Stimulated activated naive B cell treated with anti-CD40 and anti-IgM and Interleukin-4, amounts not matched to agents 10 μg/mL and 1 μg/mL and 100 μg/mL, for 72 hours (primary cell): Measurements from ENCODE around the gene MFSD1.
A peak's percentile ranks its signal among the peaks of the same experiment; 100 is the strongest.

Source experiments
- ATAC-seq, 2 donors: fragments of 150-1000 bp; cut with Tn5 transposase; replicated peaks; 2 replicates each; pipeline ENCODE4 v1.10.0; 2021; ENCODE audit warnings: moderate library complexity in 1 of 2
- DNase-seq: peaks from one replicate; pipeline ENCODE4 v3.0.0; 2021
- H3K27ac Mint-ChIP-seq: one replicate; pipeline ENCODE4 v1.8.0; 2022; ENCODE audit warnings: mild to moderate bottlenecking, mixed read lengths
- H3K27me3 Mint-ChIP-seq, 2 donors: one replicate each; pipeline ENCODE4 v1.8.0; 2022; ENCODE audit warnings: mixed read lengths in 2 of 2
- H3K36me3 Mint-ChIP-seq, 2 donors: one replicate each; pipeline ENCODE4 v1.8.0; 2022; ENCODE audit warnings: mixed read lengths in 2 of 2, mild to moderate bottlenecking in 1 of 2
- H3K4me1 Mint-ChIP-seq, 2 donors: one replicate each; pipeline ENCODE4 v1.8.0; 2022; ENCODE audit warnings: mixed read lengths in 2 of 2, mild to moderate bottlenecking in 1 of 2
- H3K4me3 Mint-ChIP-seq, 2 donors: one replicate each; pipeline ENCODE4 v1.8.0; 2022; ENCODE audit warnings: mild to moderate bottlenecking in 2 of 2, mixed read lengths in 2 of 2, moderate library complexity in 1 of 2
- H3K9me3 Mint-ChIP-seq, 2 donors: one replicate each; pipeline ENCODE4 v1.8.0; 2022; ENCODE audit warnings: mixed read lengths in 2 of 2, mild to moderate bottlenecking in 1 of 2

The MFSD1 gene

GRCh38 chr3:158819282-158819681, 17.4 kb downstream of the MFSD1 start:
- no peak for DNase-seq
- Mint-ChIP-seq H3K4me3 (no peak overlapping the region), H3K4me1 (peaks cover 0 to 2% of the 10 kb centered on the region in 2 donors), H3K36me3 (peaks cover 39 to 53% of the 10 kb centered on the region in 2 donors), H3K27ac (no peak overlapping the region), H3K9me3 (no peaks in the 10 kb centered on the region), H3K27me3 (no peaks in the 10 kb centered on the region)
- ATAC-seq = no peak

GRCh38 chr3:158820521-158820920, 18.7 kb downstream of the MFSD1 start:
- Mint-ChIP-seq H3K36me3 (peaks cover 29 to 46% of the 10 kb centered on the region in 2 donors), H3K4me1 (peaks cover 0 to 2% of the 10 kb centered on the region in 2 donors), H3K27me3 (no peaks in the 10 kb centered on the region), H3K9me3 (no peaks in the 10 kb centered on the region), H3K27ac (no peak overlapping the region), H3K4me3 (no peak overlapping the region)
- no peak for DNase-seq
- ATAC-seq = no peak

GRCh38 chr3:158821847-158822246, 20.0 kb downstream of the MFSD1 start:
- no peaks in the 10 kb centered on the region for H3K9me3 Mint-ChIP-seq

GRCh38 chr3:158823426-158823825, 21.6 kb downstream of the MFSD1 start:
- Mint-ChIP-seq H3K27ac (no peak overlapping the region), H3K4me3 (no peak overlapping the region), H3K36me3 (peaks cover 32 to 44% of the 10 kb centered on the region in 2 donors), H3K27me3 (no peaks in the 10 kb centered on the region), H3K9me3 (no peaks in the 10 kb centered on the region), H3K4me1 (peaks cover 0 to 2% of the 10 kb centered on the region in 2 donors)
- ATAC-seq (no peak), DNase-seq (no peak)

More at GRCh38 chr3:158821847-158822246, 20.0 kb downstream of the MFSD1 start:
- no peak for ATAC-seq
- Mint-ChIP-seq H3K36me3 (peaks cover 28 to 43% of the 10 kb centered on the region in 2 donors), H3K27ac (no peak overlapping the region), H3K4me3 (no peak overlapping the region), H3K4me1 (peaks cover 0 to 2% of the 10 kb centered on the region in 2 donors), H3K27me3 (no peaks in the 10 kb centered on the region)
- no peak for DNase-seq

- no peak for DNase-seq
- H3K4me3 Mint-ChIP-seq = no peak overlapping the region
- no peaks in the 10 kb centered on the region for H3K4me1 Mint-ChIP-seq
- H3K27ac Mint-ChIP-seq = no peak overlapping the region
- no peak for ATAC-seq
- H3K36me3 Mint-ChIP-seq = peaks cover 37 to 47% of the 10 kb centered on the region in 2 donors
- no peaks in the 10 kb centered on the region for H3K27me3 Mint-ChIP-seq
- no peaks in the 10 kb centered on the region for H3K9me3 Mint-ChIP-seq
These were observed 25.9 kb downstream of the MFSD1 start for GRCh38 chr3:158827773-158828172.

- Mint-ChIP-seq H3K27me3 (no peaks in the 10 kb centered on the region), H3K27ac (no peak overlapping the region), H3K4me1 (no peaks in the 10 kb centered on the region), H3K9me3 (no peaks in the 10 kb centered on the region), H3K36me3 (peaks cover 39 to 51% of the 10 kb centered on the region in 2 donors), H3K4me3 (no peak overlapping the region)
- DNase-seq = no peak
- no peak for ATAC-seq
These were observed 28.5 kb downstream of the MFSD1 start for GRCh38 chr3:158830391-158830790.

- ATAC-seq = no peak
- DNase-seq = no peak
- no peaks in the 10 kb centered on the region for H3K27me3 Mint-ChIP-seq
- no peak overlapping the region for H3K4me3 Mint-ChIP-seq
- H3K4me1 Mint-ChIP-seq = no peaks in the 10 kb centered on the region
- H3K36me3 Mint-ChIP-seq = peaks cover 39 to 51% of the 10 kb centered on the region in 2 donors
- H3K9me3 Mint-ChIP-seq = no peaks in the 10 kb centered on the region
- H3K27ac Mint-ChIP-seq = peak overlapping the region; percentile 3
These were observed 30.0 kb downstream of the MFSD1 start for GRCh38 chr3:158831861-158832260.

GRCh38 chr3:158835631-158836030, 33.8 kb downstream of the MFSD1 start:
- ATAC-seq (no peak), DNase-seq (no peak)
- no peak overlapping the region for H3K4me3 Mint-ChIP-seq
- H3K27ac Mint-ChIP-seq = no peak overlapping the region
- H3K9me3 Mint-ChIP-seq = no peaks in the 10 kb centered on the region
- H3K4me1 Mint-ChIP-seq = no peaks in the 10 kb centered on the region
- H3K36me3 Mint-ChIP-seq = peaks cover 20 to 30% of the 10 kb centered on the region in 2 donors
- H3K27me3 Mint-ChIP-seq = no peaks in the 10 kb centered on the region

GRCh38 chr3:158836312-158836711, 34.5 kb downstream of the MFSD1 start:
- Mint-ChIP-seq H3K27ac (no peak overlapping the region), H3K9me3 (no peaks in the 10 kb centered on the region), H3K36me3 (peaks cover 17 to 27% of the 10 kb centered on the region in 2 donors), H3K4me3 (no peak overlapping the region), H3K27me3 (no peaks in the 10 kb centered on the region), H3K4me1 (no peaks in the 10 kb centered on the region)
- ATAC-seq (no peak), DNase-seq (no peak)

GRCh38 chr3:158837240-158837639, 35.4 kb downstream of the MFSD1 start:
- no peaks in the 10 kb centered on the region for H3K27me3 Mint-ChIP-seq
- no peak overlapping the region for H3K4me3 Mint-ChIP-seq
- DNase-seq (no peak), ATAC-seq (no peak)
- H3K27ac Mint-ChIP-seq = no peak overlapping the region
- H3K4me1 Mint-ChIP-seq = no peaks in the 10 kb centered on the region
- no peaks in the 10 kb centered on the region for H3K9me3 Mint-ChIP-seq
- peaks cover 13 to 20% of the 10 kb centered on the region in 2 donors for H3K36me3 Mint-ChIP-seq

GRCh38 chr3:158839966-158840365, 38.1 kb downstream of the MFSD1 start:
- Mint-ChIP-seq H3K27me3 (no peaks in the 10 kb centered on the region), H3K9me3 (no peaks in the 10 kb centered on the region), H3K4me3 (no peak overlapping the region), H3K36me3 (no peaks in the 10 kb centered on the region), H3K4me1 (no peaks in the 10 kb centered on the region), H3K27ac (no peak overlapping the region)
- ATAC-seq (no peak), DNase-seq (no peak)

GRCh38 chr3:158841387-158841786, 39.5 kb downstream of the MFSD1 start:
- Mint-ChIP-seq H3K27me3 (peaks cover 0 to 4% of the 10 kb centered on the region in 2 donors), H3K27ac (no peak overlapping the region), H3K4me3 (no peak overlapping the region), H3K36me3 (no peaks in the 10 kb centered on the region), H3K4me1 (no peaks in the 10 kb centered on the region), H3K9me3 (no peaks in the 10 kb centered on the region)
- DNase-seq = no peak
- ATAC-seq = no peak

- H3K9me3 Mint-ChIP-seq = no peaks in the 10 kb centered on the region
- no peaks in the 10 kb centered on the region for H3K4me1 Mint-ChIP-seq
- peak overlapping the region; percentile 2 for H3K27ac Mint-ChIP-seq
- ATAC-seq (no peak), DNase-seq (no peak)
- H3K27me3 Mint-ChIP-seq = peaks cover 0 to 4% of the 10 kb centered on the region in 2 donors
- no peaks in the 10 kb centered on the region for H3K36me3 Mint-ChIP-seq
- H3K4me3 Mint-ChIP-seq = no peak overlapping the region
These were observed 41.1 kb downstream of the MFSD1 start for GRCh38 chr3:158842976-158843375.

- H3K27me3 Mint-ChIP-seq = peaks cover 0 to 4% of the 10 kb centered on the region in 2 donors
- H3K36me3 Mint-ChIP-seq = peaks cover 3 to 5% of the 10 kb centered on the region in 2 donors
- no peak for DNase-seq
- H3K9me3 Mint-ChIP-seq = no peaks in the 10 kb centered on the region
- H3K27ac Mint-ChIP-seq = no peak overlapping the region
- peak; percentile 61 to 63 for ATAC-seq
- no peak overlapping the region for H3K4me3 Mint-ChIP-seq
- H3K4me1 Mint-ChIP-seq = peaks cover 0 to 2% of the 10 kb centered on the region in 2 donors
These were observed 44.0 kb downstream of the MFSD1 start for GRCh38 chr3:158845765-158846350.

- Mint-ChIP-seq H3K4me3 (no peak overlapping the region), H3K36me3 (peaks cover 3 to 5% of the 10 kb centered on the region in 2 donors), H3K27me3 (peaks cover 0 to 4% of the 10 kb centered on the region in 2 donors), H3K9me3 (no peaks in the 10 kb centered on the region), H3K4me1 (peaks cover 0 to 2% of the 10 kb centered on the region in 2 donors), H3K27ac (no peak overlapping the region)
- DNase-seq = no peak
- peak in 1 of 2 donors; percentile 55 for ATAC-seq
These were observed 45.1 kb downstream of the MFSD1 start for GRCh38 chr3:158846803-158847451.
